Activated CD8-positive, alpha-beta memory T cell treated with anti-CD3 and anti-CD28 coated beads for 48 hours (primary cell): ENCODE data around the gene SNAP47.

Source experiments
- DNase-seq, 3 experiments: peaks; one replicate each; pipeline ENCODE4 v3.0.0-alpha.2; 2020; ENCODE audit warnings: low read depth in 2 of 3, low spot score in 2 of 3

SNAP47 gene

DNA sequence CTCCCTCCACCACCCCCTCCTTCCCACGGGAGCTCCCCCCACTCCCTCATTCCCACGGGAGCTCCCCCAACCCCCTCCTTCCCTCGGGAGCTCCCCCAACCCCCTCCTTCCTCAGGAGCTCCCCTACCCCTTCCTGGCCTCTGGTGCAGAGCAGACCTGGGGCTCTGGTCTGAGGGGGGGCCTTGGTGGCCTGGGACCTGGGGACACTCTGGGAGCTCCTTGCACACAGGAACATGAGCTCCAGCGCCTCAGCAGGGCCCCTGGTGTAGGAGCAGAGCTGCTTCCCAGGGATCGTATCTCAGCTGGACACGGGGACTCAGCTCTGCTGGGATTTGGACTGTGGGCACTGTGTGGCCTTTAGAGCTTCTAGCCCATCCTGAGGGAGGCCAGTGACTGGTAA lies 60.5 kb downstream of the SNAP47 start:
- DNase-seq = no peak

DNA sequence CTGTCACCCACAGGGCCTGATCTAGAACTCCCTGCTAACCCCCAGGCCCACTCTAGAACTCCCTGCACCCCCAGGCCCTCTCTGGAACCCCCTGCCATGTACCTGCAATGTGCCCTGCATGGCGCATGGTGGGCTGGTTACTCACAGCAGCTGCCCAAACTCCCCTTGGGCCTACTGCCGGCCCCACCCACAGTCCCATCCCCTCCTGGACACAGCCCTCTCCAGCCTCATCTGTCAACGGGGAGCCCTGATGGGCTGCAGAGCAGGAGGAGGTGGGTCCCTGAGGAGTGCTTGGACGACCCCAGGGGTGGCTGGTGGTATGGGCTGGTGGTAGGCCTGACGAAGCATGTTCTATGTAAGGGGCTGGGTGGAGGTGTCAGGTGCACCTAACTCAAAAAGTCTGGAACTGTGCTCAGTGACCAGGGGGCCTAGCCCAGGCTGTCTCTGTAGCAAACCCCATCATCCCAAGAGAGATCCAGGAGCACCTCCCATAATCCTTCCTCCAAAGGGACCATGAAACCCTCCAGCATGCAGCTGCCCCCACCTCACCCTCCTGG lies 61.2 kb downstream of the SNAP47 start:
- DNase-seq = no peak

GRCh38 chr1:227797144-227797543 lies 61.9 kb downstream of the SNAP47 start:
- no peak for DNase-seq

GRCh38 chr1:227797625-227798024 lies 62.4 kb downstream of the SNAP47 start:
- no peak for DNase-seq

DNA sequence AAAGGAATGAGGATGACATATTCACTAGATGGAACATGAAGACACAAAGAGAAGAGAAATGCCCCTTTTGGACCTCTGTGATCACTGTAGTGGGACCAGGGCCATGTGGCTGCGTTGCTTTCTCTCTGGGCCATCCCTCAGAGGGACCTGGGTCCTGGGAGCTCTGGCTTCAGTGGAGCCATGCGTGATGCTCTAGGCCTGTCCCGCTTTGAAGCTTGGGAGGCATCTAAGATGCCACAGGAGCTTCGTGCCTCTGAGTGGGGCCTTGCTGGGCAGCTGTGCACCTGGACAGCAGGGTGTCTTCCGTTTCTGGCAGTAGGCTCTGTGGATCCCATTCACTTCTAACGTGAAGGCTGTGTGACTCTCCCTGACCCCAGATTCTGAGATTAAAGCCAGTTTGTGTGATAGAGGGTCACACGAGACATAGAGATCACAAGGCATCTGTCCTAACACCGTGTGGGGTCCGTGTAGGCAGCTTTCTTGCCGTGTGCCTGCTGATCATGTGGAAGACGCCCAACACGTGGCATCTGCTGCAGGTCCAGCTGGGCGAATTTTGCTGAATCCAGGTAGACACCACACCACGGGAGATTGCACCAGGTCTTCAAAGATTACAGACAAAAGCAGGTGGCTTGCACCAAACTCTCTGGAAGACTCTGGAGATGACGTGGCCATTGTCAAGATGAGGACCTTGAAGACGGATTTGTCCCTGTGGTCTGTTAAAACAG lies 63.0 kb downstream of the SNAP47 start:
- DNase-seq = no peak

DNA sequence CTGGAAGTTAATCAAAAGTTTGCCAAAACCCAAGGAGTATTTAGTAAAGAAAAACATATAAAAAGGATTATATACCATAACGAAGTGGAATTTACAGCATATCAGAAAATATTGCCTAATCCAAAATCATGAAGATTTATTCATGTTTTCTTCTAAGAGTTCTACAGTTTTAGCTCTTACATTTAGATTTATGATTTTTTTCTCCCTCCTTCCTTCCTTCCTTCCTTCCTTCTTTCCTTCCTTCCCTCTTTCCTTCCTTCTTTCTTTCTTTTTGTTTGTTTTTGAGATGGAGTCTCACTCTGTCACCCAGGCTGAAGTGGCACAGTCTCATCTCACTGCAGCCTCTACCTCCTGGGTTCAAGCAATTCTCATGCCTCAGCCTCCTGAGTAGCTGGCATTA lies 64.5 kb downstream of the SNAP47 start:
- DNase-seq = no peak

GRCh38 chr1:227803933-227804332 lies 68.7 kb downstream of the SNAP47 start:
- no peak for DNase-seq

GRCh38 chr1:227805606-227806197 lies 70.5 kb downstream of the SNAP47 start:
- DNase-seq = no peak

- no peak for DNase-seq
Observed at GRCh38 chr1:227808566-227808965, 73.3 kb downstream of the SNAP47 start.

DNA sequence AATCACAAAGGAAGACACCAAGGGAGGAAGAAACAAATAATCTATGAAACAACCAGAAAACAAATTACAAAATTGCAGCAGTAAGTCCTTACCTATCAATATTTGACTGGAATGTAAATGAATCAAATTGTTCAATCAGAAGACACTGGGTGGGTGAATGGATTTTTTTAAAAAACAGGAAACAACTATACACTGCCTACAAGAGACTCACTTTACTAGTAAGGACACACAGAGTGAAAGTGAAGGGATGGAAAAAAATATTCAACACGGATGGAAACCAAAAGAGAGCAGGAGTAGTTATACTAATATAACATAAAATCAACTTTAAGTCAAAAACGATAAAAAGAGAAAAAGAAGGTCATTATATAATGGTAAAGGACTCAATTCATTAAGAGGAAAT lies 73.8 kb downstream of the SNAP47 start:
- no peak for DNase-seq

DNA sequence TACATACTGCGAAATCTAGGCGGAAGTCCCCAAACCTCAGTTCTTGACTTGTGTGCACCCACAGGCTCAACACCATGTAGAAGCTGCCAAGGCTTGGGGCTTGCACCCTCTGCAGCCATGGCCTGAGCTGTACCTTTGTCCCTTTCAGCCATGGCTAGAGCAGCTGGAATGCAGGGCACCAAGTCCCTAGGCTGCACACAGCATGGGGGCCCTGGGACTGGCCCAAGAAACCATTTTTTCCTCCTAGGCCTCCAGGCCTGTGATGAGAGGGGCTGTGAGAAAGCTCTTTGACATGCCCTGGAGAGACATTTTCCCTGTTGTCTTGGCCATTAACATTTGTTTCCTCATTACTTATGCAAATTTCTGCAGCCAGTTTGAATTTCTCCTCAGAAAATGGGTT lies 78.7 kb downstream of the SNAP47 start:
- DNase-seq = no peak

DNA sequence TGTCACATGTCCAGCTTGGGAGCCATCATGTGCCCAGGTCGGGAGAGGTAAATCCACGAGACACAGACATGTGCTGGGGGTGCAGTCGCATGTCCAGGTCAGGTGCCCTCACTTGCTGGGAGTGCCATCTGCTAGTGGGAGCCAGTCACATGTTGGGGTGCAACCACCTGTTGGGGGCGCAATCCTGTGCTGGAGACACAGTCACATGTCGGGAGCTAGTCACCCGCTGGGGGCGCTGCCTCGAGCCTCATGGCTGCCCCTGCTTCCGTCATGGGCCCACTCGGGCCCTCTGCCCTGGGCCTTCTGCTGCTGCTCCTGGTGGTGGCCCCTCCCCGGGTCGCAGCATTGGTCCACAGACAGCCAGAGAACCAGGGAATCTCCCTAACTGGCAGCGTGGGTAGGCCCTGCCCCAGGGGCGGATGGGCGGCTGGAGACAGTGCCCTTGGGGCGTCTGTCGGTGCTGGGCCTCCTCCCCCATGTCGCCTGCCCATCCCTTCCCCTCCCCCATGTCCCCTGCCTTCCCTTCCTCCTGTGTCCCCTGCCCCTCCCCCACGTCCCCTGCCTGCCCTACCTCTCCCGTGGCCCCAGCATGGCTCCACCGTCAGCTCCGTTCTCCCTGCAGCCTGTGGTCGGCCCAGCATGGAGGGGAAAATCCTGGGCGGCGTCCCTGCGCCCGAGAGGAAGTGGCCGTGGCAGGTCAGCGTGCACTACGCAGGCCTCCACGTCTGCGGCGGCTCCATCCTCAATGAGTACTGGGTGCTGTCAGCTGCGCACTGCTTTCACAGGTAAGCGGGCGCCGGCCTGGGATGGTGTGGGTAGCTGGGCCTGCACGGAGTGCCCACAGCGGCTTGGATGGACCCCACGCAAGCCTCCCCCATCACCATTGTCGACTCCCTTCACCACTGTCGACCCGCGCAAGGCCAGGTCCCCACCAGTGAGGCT lies 80.5 kb downstream of the SNAP47 start, which contains the start of gene PRSS38:
Gene PRSS38, plus strand, starts transcription at position 208 of the 942 bp plus-strand sequence. Its CDS starts 42 bp downstream, at position 250.
- DNase-seq = no peak

DNA sequence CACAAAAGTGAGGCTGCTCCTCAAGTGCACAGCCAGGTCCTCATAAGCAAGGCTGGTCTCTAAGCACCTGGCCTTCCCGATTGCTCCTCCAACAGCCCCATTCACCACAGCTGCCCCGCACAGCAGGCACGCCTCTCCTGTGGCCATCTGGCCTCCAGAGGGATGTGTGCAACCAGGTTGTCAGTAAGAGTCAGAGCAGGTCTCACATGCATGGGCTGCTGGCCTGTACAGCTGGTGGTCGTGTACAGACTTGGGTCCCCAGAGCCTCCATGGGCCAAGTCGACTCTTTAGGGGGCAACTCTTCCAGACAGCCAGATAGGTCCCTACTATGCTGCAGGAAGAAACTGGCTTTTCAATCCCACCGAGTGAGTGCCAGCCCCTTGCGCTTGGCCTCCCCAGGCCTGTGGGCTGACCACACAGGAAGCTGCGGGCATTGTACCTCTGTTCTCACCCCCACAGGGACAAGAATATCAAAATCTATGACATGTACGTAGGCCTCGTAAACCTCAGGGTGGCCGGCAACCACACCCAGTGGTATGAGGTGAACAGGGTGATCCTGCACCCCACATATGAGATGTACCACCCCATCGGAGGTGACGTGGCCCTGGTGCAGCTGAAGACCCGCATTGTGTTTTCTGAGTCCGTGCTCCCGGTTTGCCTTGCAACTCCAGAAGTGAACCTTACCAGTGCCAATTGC lies 81.7 kb downstream of the SNAP47 start:
- DNase-seq = no peak

GRCh38 chr1:227823537-227823936 lies 88.3 kb downstream of the SNAP47 start:
- DNase-seq = no peak

DNA sequence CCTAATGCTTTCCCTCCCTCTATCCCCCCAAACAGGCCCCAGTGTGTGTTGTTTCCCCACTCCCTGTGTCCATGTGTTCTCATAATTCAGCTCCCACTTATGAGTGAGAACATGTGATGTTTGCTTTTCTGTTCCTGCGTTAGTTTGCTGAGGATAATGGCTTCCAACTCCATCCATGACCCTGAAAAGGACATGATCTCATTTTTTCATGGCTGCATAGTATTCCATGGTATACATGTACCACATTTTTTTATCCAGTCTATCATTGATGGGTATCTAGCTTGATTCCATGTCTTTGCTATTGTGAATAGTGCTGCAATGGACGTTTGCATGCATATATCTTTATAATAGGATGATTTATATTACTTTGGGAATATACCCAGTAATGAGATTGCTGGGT lies 89.0 kb downstream of the SNAP47 start:
- DNase-seq = no peak

DNA sequence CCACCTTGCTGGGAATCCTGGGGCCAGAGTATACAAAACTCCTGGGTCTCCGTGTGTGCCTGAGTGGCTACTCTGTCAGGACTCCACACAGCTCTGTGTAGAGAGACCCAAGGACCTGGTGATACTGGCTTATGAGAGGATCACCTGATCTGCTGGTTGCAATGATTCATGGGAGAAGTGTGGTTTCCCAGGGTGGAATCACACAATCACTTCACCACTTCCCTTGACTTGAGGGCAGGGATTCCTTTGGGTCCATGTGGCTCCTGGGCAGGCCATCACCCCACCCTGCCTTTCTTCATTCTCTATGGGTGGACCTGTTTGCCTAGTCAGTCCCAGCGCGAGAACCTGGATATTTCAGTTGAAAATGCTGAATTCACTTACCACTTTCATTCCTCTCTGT lies 93.6 kb downstream of the SNAP47 start:
- no peak for DNase-seq
